ENCODE results near the gene HIC2. TPM values are rescaled to one million over a fixed set of nuclear protein-coding genes. Genes with fewer than 3 reads are reported as not detected.

Gene HIC2
- total and polyA plus RNA-seq, 9 of the 15 experiments (the other 6 are each of a cell fraction or from before 2014, with no cell fraction given), result 1.7 to 117 (median 35.5) TPM

- TF ChIP-seq HMGN3 (IDR thresholded peaks at IDR 0.05; ENCODE audit: borderline replicate concordance, extremely low read depth, insufficient read length, low read depth, low read length), result peak; percentile 23
- no peak for TF ChIP-seq MBD1 (CRISPR knock-in tag; IDR thresholded peaks at IDR 0.05)
- no peak for TF ChIP-seq IRF1 (CRISPR knock-in tag; IDR thresholded peaks at IDR 0.05; ENCODE audit: borderline replicate concordance)
- no peak for TF ChIP-seq KAT2B (IDR thresholded peaks at IDR 0.05; ENCODE audit: low read depth, low read length)
- peak; percentile 20; the same call in 1 of the 2 replicates for TF ChIP-seq STAG1 (CRISPR knock-in tag; IDR thresholded peaks at IDR 0.05; ENCODE audit: borderline replicate concordance)
- no peak for TF ChIP-seq ILK (tag; IDR thresholded peaks at IDR 0.05; ENCODE audit: borderline replicate concordance, low read depth)
- no peak for TF ChIP-seq ZNF398 (CRISPR knock-in tag; IDR thresholded peaks at IDR 0.05)
- peak; percentile 87; the same call in 1 of the 2 replicates for TF ChIP-seq MED1 (CRISPR knock-in tag; IDR thresholded peaks at IDR 0.05; ENCODE audit: borderline replicate concordance)
- TF ChIP-seq MAFG (tag; conservative IDR thresholded peaks at IDR 0.05), result no peak
- peak; percentile 62; the same call in 1 of the 2 replicates for TF ChIP-seq ZBTB17 (CRISPR knock-in tag; IDR thresholded peaks at IDR 0.05)
- no peak for TF ChIP-seq PURB (CRISPR knock-in tag; IDR thresholded peaks at IDR 0.05; ENCODE audit: low read depth)
- TF ChIP-seq IFI16 (CRISPR knock-in tag; IDR thresholded peaks at IDR 0.05), result 0 out of 2 replicates have a peak, but pooled peaks have one; percentile 33
- TF ChIP-seq NR3C1 (CRISPR knock-in tag; IDR thresholded peaks at IDR 0.05), result no peak; the same call in 1 of the 2 replicates
- peak; percentile 4; the same call in 1 of the 2 replicates for TF ChIP-seq ZNF184 (CRISPR knock-in tag; IDR thresholded peaks at IDR 0.05)
- TF ChIP-seq CBFB (CRISPR knock-in tag; IDR thresholded peaks at IDR 0.05), result peak; percentile 71
- TF ChIP-seq ZZZ3 (IDR thresholded peaks at IDR 0.05), result no peak
- 0 out of 2 replicates have a peak, but pooled peaks have one; percentile 76 for TF ChIP-seq ZNF57 (CRISPR knock-in tag; IDR thresholded peaks at IDR 0.05)
Observed at GRCh38 chr22:21455334-21456089, 38.3 kb downstream of the HIC2 start (continued).

Measured in K562 (cell line).